Epidermal melanocyte (primary cell): Measurements from ENCODE around the gene STARD3NL.
"Not testable (repeated sequence)": the region's sequence is repeated elsewhere in the genome, so short reads cannot be mapped to it uniquely, and the experiment has no call there.

ENCODE experiments used
- DNase-seq: peaks from one replicate; pipeline ENCODE4 v3.0.0; 2011; ENCODE audit warnings: low spot score; ENCODE audit not compliant: insufficient read length

Gene STARD3NL

GRCh38 chr7:38222481-38223096 lies 44.5 kb downstream of the STARD3NL start:
- DNase-seq: peak; percentile 42

- DNase-seq: no peak
Measured at GRCh38 chr7:38223306-38223705, 45.3 kb downstream of the STARD3NL start.

GRCh38 chr7:38224392-38224791 lies 46.3 kb downstream of the STARD3NL start:
- no peak for DNase-seq

GRCh38 chr7:38229386-38229785 lies 51.3 kb downstream of the STARD3NL start:
- no peak for DNase-seq

- DNase-seq: no peak
Measured at GRCh38 chr7:38229884-38230642, 52.0 kb downstream of the STARD3NL start.

GRCh38 chr7:38232502-38233366 lies 54.7 kb downstream of the STARD3NL start:
- no peak for DNase-seq

GRCh38 chr7:38234759-38235158 lies 56.7 kb downstream of the STARD3NL start:
- not testable (repeated sequence) for DNase-seq

- no peak for DNase-seq
Measured at GRCh38 chr7:38235606-38236005, 57.6 kb downstream of the STARD3NL start.

GRCh38 chr7:38239129-38239528 lies 61.1 kb downstream of the STARD3NL start:
- not testable (repeated sequence) for DNase-seq

- no peak for DNase-seq
Measured at GRCh38 chr7:38241071-38241470, 63.0 kb downstream of the STARD3NL start.

- no peak for DNase-seq
Measured at GRCh38 chr7:38242814-38243213, 64.8 kb downstream of the STARD3NL start.

- not testable (repeated sequence) for DNase-seq
Measured at GRCh38 chr7:38243345-38243744, 65.3 kb downstream of the STARD3NL start.

- no peak for DNase-seq
Measured at GRCh38 chr7:38244516-38244915, 66.5 kb downstream of the STARD3NL start.

GRCh38 chr7:38245409-38245977 lies 67.4 kb downstream of the STARD3NL start:
- DNase-seq: no peak

GRCh38 chr7:38248069-38248567 lies 70.1 kb downstream of the STARD3NL start:
- DNase-seq: no peak

- DNase-seq: not testable (repeated sequence)
Measured at GRCh38 chr7:38249849-38250248, 71.8 kb downstream of the STARD3NL start.

- no peak for DNase-seq
Measured at GRCh38 chr7:38257350-38257677, 79.3 kb downstream of the STARD3NL start.

GRCh38 chr7:38259157-38259556 lies 81.1 kb downstream of the STARD3NL start:
- DNase-seq: not testable (repeated sequence)

GRCh38 chr7:38261601-38262000 lies 83.6 kb downstream of the STARD3NL start:
- DNase-seq: not testable (repeated sequence)

GRCh38 chr7:38262026-38262425 lies 84.0 kb downstream of the STARD3NL start:
- DNase-seq: not testable (repeated sequence)

- DNase-seq: no peak
Measured at GRCh38 chr7:38262545-38262944, 84.5 kb downstream of the STARD3NL start.
